22Rv1 (cell line): Measurements from ENCODE around the gene IGF2R.
"Not testable (repeated sequence)": the region's sequence is repeated elsewhere in the genome, so short reads cannot be mapped to it uniquely, and the experiment has no call there.

Source experiments
- H3K27ac ChIP-seq: fragments of 450-650 bp; 2 replicates; pipeline ENCODE4 v1.5.1; 2017
- CTCF ChIP-seq: fragments of 450-650 bp; IDR thresholded peaks from 2 replicates; pipeline ENCODE4 v1.5.1; 2017; ENCODE audit warnings: mild to moderate bottlenecking
- ZFX ChIP-seq: fragments of 450-650 bp; IDR thresholded peaks from 2 replicates; pipeline ENCODE4 v1.6.1; 2017; ENCODE audit warnings: antibody characterized with exemption, borderline replicate concordance

IGF2R gene

GRCh38 chr6:160137989-160138835 is 169.3 kb downstream of the IGF2R start:
- TF ChIP-seq CTCF (peak; percentile 85), ZFX (no peak)
- no peak overlapping the region for H3K27ac ChIP-seq

- no peak for TF ChIP-seq CTCF
- no peak for TF ChIP-seq ZFX
- no peak overlapping the region for H3K27ac ChIP-seq
Observed at GRCh38 chr6:160138839-160139419, 170.0 kb downstream of the IGF2R start.

GRCh38 chr6:160139420-160139851 is 170.6 kb downstream of the IGF2R start:
- no peak for TF ChIP-seq CTCF
- TF ChIP-seq ZFX, result no peak
- no peak overlapping the region for H3K27ac ChIP-seq

GRCh38 chr6:160140493-160140892 is 171.6 kb downstream of the IGF2R start:
- not testable (repeated sequence) for H3K27ac ChIP-seq

GRCh38 chr6:160141001-160141726 is 172.3 kb downstream of the IGF2R start:
- H3K27ac ChIP-seq, result no peak overlapping the region
- no peak for TF ChIP-seq ZFX

- TF ChIP-seq ZFX (no peak), CTCF (no peak)
- H3K27ac ChIP-seq, result no peak overlapping the region
Observed at GRCh38 chr6:160142115-160142715, 173.3 kb downstream of the IGF2R start.

GRCh38 chr6:160146454-160147145 is 177.7 kb downstream of the IGF2R start:
- no peak overlapping the region for H3K27ac ChIP-seq
- no peak for TF ChIP-seq ZFX
- no peak for TF ChIP-seq CTCF
